Activated naive CD4-positive, alpha-beta T cell treated with anti-CD3 and anti-CD28 coated beads, Interleukin-2, amount 50 U/mL, for 16 hours (primary cell): ENCODE results near the gene CCNL2.
A peak's percentile ranks its signal among the peaks of the same experiment; 100 is the strongest.
"Not testable (repeated sequence)": the region's sequence is repeated elsewhere in the genome, so short reads cannot be mapped to it uniquely, and the experiment has no call there.

Source experiments
- DNase-seq: peaks from one replicate; pipeline ENCODE4 v3.0.0-alpha.2; 2020

Gene CCNL2

DNA sequence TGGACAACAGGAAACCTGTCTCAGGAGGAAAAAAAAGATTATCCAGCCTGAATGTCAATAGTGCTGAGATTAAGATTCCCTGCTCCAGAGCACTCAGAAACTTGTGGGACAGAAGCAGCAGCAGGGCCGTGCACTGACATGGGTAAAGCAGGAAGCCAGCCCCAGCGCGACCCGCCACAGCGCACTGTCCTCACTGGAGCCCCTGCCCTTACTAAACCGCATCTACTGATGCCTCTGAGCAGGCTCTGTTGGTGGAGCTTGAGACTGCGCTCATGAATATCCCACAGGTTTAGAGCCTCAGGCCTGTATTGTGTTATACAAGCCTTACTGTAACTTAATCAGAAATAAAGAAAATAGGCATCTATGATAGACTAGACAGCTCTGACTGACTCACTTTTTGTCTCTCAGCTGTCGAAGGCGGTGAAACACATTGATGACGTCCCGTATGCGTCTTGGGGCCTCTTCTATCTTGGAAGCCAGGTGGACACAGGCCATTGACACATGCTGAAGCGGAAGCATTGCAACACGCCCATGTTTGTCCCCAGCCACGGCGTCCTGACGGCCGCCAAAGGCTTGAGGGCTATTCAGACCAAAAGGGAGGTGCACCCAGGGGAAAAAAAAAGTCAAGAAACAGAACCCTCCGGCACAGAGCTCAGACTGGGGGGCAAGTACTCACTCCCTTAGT, 1.2 kb downstream of the CCNL2 start:
- DNase-seq: no peak

GRCh38 chr1:1395166-1395565, 4.0 kb downstream of the CCNL2 start:
- DNase-seq: no peak

GRCh38 chr1:1394116-1394515, 5.0 kb downstream of the CCNL2 start:
- no peak for DNase-seq

DNA sequence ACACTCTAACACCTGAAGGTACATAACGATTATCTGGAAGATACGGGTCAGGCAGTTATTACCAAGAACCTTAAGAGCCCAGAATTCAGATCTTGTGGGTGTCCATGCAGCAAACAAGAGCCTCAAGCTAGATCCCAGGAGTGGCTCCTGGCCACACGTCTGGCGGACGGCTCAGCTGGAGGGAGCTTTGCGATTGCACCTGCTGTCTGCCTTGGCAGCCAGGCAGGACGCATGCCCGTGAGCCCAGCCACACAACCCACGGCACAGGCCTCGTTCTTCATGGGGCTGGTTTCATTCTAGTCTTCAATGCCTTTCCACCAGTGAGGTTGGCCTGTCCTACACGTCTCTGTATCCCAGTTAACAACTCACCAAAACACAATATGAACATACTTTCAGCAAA, 5.7 kb downstream of the CCNL2 start:
- no peak for DNase-seq

DNA sequence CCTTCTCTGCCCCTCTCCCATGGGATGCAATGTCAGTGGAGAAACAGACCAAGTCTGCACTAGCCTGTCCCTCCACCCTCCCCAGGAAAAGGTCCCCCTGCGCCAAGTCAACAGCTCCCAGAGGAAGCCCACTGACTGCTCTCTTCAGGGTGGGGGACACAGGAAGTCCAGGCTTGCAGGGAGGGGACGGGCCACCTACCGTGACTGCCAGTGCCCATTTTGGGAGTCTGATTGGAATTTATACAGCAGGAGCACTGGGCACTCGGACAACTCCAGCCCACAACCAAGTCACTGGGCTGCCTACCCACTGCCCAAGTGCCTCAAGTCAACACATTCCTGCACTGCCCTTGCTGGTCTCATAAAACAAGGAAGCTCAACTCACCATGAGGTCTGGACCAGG, 6.1 kb downstream of the CCNL2 start:
- no peak for DNase-seq

GRCh38 chr1:1391225-1391624, 7.9 kb downstream of the CCNL2 start:
- no peak for DNase-seq

DNA sequence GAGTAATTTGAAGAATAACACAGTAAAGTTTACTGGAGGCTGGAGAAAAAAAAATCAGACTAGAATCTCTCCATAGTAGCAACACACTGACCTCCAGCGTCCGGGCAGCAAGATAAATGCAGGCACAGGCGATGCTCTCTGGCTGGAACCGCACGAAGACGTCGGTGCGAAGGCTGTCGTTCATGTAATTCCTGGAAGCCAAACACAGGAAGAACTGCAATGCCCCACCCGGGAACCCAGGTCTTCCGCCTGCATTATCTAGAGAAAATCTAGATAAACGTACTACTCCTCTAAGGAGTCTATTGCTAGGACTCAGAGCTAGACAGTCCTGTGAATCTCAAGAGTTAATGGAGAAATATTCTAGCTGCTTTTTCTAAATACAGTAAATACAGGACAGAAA, 8.5 kb downstream of the CCNL2 start:
- DNase-seq: no peak

- DNase-seq: no peak
These were observed 11.1 kb downstream of the CCNL2 start for GRCh38 chr1:1388078-1388472.

DNA sequence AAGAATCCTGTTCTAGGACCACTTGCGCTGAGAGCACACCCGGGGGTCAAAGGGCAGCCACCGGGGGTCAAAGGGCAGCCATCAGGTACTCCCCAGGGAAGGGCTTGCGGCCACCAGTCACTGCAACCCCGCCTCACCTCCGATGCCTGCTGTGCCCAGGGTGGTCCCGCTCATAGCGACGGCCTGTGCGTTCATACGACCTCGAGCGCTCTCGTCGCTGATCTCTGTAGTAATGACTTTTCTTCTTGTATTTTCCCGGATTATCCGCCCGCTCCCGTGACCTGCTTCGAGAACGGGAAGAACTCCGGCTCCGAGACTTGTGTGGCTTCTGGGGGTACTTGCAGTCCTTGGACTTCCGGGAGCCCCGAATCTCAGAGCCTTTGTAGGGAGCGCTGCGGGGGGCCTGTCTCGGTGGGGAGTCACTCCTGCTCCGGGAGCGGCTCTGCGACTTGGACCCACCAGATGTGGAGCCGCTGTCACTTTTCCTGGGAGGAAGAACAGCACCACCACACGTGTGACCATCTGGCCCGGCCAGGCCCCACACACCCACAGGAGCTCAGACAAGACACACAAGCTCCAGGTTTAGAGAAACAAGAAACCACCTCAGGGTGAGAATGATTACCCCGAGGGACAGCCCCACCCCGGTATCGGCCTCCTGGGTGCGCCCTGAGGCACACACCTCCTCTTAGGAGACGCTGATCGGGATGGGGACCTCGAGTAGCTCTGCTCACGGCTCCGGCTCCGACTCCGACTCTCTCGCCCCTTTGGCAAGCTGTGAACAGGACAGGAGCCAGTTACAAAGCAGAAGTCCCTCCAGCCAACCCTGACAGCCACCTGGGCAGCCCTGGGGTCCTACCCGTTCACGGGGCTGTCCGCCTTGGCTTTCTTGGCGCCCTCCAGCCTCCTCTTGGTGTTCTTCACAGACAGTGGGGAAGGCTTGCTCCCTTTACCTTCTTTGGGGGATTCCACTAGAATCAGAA, 11.7 kb downstream of the CCNL2 start:
- no peak for DNase-seq

DNA sequence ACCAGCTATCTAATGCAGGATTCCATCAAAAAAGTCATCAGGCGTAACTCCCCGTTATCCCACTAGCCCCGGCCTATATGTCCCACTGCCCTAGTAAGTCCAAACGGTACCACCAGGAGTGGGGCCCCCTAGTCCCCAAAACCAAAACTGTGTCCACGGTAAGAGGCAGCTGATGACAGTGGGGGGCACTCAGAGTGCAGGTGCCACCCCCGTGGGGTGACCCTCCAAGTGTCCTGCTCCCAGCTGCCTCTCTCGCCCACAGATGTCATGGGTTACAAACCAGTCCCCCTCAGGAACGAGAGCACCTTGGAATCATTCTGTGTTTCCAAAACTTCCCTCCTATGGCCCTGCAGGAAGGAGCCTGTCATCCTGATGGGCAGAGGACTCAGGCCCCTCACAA, 13.2 kb downstream of the CCNL2 start:
- DNase-seq: no peak

GRCh38 chr1:1385339-1385738, 13.8 kb downstream of the CCNL2 start:
- DNase-seq: not testable (repeated sequence)

DNA sequence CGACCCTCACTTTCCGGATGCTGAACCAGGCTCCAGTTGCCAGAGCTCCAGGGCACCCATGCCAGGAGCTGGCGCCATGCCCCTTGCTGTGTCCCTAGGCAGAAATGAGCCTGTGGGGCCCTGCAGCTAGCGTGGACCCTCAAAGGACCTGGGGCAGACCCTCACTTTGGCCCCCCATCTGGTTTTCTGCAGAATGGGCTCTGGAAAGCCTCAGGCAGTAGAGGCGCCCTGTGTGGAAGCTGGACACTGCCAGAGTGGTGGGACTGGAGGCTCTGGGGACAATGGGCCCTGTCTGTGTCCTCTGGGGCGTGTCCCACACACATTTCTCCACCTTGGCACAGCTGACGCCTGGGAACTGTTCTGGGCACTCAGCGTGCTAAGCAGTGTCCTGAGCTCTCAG, 17.8 kb downstream of the CCNL2 start:
- DNase-seq: no peak

DNA sequence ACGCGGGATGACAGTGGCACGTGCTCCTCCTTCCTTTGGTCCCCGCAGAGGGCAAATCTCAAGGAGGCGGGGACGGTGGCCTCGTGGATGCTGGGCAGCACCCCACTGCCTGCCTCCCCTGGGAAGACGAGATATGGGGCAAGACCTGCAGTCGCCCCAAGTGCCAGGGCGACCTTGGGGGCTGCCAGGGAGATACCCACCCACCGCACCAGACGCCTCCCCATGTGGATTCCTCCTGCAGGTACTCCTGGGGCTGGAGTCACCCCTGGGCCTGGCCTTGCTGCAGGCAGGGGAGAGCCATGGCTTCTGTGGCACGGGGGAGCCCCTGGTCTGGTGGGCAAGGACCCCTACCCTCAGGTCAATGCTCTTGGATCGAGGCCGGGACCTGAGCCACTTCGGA, 18.3 kb downstream of the CCNL2 start:
- DNase-seq: no peak

DNA sequence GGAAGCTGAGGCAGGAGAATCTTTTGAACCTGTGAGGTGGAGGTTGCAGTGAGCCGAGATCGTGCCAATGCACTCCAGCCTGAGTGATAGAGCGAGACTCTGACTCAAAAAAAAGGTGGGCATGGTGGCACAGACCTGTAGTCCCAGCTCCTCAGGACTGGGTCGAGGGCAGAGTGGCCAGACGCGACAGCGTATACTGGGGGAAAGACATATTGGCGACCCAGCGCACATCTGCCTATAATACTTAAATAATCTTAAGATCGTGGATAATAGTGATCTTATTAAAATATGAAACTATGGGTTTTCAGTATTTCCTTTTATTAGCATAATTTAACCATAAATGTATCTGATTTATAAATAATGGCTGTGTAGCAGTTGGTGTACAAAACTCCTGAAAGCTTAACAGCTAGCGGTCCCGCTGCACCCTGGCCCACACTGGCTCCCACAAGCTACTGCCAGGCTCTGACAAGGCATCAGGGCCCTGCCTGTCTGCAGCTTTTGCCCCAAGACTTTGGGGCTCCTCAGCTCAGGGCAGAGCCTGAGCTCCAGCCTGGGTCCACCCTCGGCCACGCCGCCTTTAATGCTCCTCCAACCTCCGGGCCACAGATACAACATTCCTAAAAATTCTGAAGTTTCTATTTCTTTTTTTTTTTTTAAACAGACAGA, 21.5 kb downstream of the CCNL2 start:
- no peak for DNase-seq

DNA sequence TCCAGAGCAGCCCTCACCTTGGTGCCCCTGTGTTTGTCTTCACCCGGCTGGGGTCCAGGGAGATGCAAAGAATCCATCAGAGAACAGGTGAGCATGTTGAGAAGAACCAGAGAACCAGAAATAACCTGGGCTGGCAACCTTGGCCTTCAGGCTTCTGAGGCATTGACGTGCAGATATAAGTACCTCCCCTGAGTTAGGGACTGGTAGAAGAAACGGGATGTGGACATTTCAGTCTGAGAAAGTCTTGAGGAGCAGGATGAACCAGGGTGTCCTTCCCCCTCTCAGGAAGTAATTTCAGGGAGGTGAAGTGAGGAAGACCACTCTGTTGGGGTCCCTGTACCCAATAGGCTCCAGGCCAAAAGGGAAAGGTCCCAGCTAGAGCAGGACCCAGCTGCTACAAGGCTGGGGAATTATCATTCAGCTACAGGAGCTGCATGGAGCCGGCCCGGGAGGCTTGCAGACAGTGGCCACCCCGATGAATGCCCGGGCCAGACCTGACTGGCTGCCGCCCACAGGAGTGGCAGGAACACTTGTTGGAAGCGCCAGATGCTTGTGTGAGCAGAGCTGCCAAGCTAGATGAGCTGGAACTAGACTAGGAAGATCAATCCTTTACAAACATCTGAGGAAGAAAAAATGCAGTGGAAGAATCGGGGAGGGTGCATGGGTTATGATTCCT, 22.4 kb downstream of the CCNL2 start:
- DNase-seq: no peak

DNA sequence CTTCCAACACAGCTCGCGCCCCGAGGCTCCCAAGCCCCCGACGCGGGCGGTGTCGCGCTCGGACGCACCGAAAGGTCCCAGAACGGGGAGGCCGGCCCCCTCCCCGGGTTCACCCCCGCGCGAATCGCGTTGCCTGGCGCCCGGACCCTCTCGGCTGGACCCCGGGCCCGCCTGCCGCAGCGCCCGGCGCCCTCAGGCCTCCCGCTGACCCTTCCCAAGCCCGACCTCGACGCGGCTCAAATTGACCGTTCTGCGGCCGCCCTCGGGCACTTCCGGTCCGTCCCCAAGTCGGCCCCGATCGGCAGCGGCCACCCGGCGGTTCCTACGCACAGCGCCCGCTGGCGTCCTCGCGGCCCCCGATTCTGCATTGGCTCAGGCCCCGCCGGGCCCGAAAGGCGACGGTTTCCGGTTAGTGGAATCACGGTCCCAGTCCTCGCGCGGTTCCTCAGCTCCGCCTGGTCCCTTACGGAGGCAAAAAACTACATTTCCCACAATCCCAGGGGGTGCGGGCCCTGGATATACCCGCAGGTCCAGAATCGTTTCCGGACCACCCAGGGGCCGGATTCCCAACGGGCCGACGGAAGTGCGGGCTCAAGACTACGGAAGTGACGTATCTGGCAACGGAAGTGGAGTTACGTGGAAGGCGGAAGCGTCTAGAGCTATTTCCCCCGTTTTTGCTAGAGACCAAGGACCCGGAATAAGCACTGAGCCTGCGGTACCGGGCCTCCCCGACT, 24.0 kb downstream of the CCNL2 start, which contains the start of gene AURKAIP1:
Gene AURKAIP1 (minus strand): TSS at position 279 of the 734 bp plus-strand sequence. CDS start 451 bp downstream, outside the sequence.
- peak; percentile 96 for DNase-seq

DNA sequence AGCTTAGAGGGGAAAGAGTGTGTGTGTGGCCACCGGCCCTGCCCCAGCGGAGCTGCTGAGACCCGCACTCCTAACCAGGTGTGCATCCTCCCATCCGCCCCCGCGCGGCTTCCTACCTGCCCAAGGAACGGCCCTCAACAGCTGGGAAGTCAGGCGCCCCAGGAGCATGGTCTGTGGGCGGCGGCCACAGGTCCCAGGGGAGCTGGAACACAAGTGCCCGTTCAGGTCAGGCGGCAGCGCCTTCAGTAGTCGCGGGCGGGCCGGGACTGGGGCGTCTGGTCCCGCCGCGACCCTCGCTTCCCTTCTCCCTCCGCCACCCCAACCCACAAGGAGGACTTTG, 24.6 kb downstream of the CCNL2 start:
- no peak for DNase-seq

GRCh38 chr1:1373815-1374588, 25.1 kb downstream of the CCNL2 start:
- DNase-seq: no peak

DNA sequence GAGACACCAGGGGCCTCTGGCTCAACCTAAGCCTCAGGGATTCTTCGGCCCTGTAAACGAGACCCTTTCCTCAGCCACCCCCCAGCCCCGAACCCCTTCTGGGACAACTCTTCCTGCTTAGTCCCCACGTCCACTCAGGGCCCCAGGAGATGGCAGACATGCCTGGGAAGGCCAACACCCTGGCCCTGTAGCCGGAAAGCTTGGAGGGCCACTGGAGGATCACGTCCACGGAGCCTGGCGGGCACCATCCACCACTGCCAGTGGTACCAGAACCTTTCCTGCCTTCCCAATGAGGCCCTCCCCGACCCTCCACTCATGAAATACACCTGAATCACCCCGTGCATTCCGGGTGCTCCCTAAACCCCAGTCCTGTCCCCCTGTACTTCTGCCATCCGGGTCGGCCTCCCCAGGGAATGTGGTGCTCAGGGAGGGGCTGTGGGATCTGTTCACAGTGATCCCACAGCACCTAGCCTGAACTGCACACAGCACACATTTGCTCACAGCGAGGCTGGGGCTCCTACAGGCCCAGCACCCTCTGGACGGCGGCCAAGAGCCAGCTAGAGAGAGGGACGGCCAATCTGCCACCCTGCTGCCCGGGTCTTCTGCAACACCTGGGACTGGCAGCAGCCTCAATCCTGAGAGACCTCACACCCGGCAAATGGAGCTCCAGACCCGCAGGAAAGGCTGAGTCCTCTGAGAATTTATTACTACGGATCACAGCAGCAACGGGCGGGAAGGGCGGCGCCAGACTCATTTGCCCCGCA, 25.9 kb downstream of the CCNL2 start:
- DNase-seq: no peak
